ENCODE data around the gene ITGAX.
"Not testable (repeated sequence)": the region's sequence is repeated elsewhere in the genome, so short reads cannot be mapped to it uniquely, and the experiment has no call there.

ITGAX gene

GRCh38 chr16:31354394-31355291 lies at the start of gene ITGAX:
TSS of gene ITGAX (plus strand) at chr16:31355176. CDS start at chr16:31355255, 79 bp downstream.
- DNase-seq: no peak

- DNase-seq: no peak
Observed at GRCh38 chr16:31305219-31305618, 49.8 kb upstream of the ITGAX start.

GRCh38 chr16:31308381-31308780 lies 46.6 kb upstream of the ITGAX start:
- DNase-seq: not testable (repeated sequence)

GRCh38 chr16:31322500-31322899 lies 32.5 kb upstream of the ITGAX start:
- no peak for DNase-seq

- DNase-seq: no peak
Observed at GRCh38 chr16:31323959-31324629, 30.9 kb upstream of the ITGAX start.

- no peak for DNase-seq
Observed at GRCh38 chr16:31325171-31325570, 29.8 kb upstream of the ITGAX start.

GRCh38 chr16:31327646-31328225 lies 27.2 kb upstream of the ITGAX start:
- no peak for DNase-seq

GRCh38 chr16:31328322-31329052 lies 26.5 kb upstream of the ITGAX start:
- no peak for DNase-seq

GRCh38 chr16:31329671-31330552 lies 25.1 kb upstream of the ITGAX start:
- no peak for DNase-seq

GRCh38 chr16:31330553-31330890 lies 24.5 kb upstream of the ITGAX start:
- DNase-seq: no peak

GRCh38 chr16:31331141-31331764 lies 23.7 kb upstream of the ITGAX start:
- DNase-seq: no peak

GRCh38 chr16:31331807-31332301 lies 23.1 kb upstream of the ITGAX start:
- DNase-seq: no peak

- DNase-seq: no peak
Observed at GRCh38 chr16:31332544-31332943, 22.4 kb upstream of the ITGAX start.

GRCh38 chr16:31333686-31334649 lies 21.0 kb upstream of the ITGAX start:
- no peak for DNase-seq

- DNase-seq: no peak
Observed at GRCh38 chr16:31334934-31335333, 20.0 kb upstream of the ITGAX start.

- no peak for DNase-seq
Observed at GRCh38 chr16:31335431-31335830, 19.5 kb upstream of the ITGAX start.

GRCh38 chr16:31338166-31338685 lies 16.8 kb upstream of the ITGAX start:
- not testable (repeated sequence) for DNase-seq

- no peak for DNase-seq
Observed at GRCh38 chr16:31344712-31345111, 10.3 kb upstream of the ITGAX start.

- no peak for DNase-seq
Observed at GRCh38 chr16:31347445-31347844, 7.5 kb upstream of the ITGAX start.

- DNase-seq: no peak
Observed at GRCh38 chr16:31348579-31348978, 6.4 kb upstream of the ITGAX start.
